T-helper 1 cell treated with Interleukin-12 subunit alpha and Interleukin-12 subunit beta and Interleukin-4 antibody, amounts not matched to agents 30 μg/mL and 1 μg/mL, for 36 hours (primary cell): ENCODE measurements around the gene BMPR1B.

Experiments
- H3K27ac Mint-ChIP-seq: one replicate; pipeline ENCODE4 v1.8.0; 2021; ENCODE audit warnings: mild to moderate bottlenecking, mixed read lengths
- H3K27me3 Mint-ChIP-seq: one replicate; pipeline ENCODE4 v1.8.0; 2021; ENCODE audit warnings: low read depth, mixed read lengths
- H3K36me3 Mint-ChIP-seq: one replicate; pipeline ENCODE4 v1.8.0; 2021; ENCODE audit warnings: low read depth, mixed read lengths
- H3K4me1 Mint-ChIP-seq: one replicate; pipeline ENCODE4 v1.8.0; 2021; ENCODE audit warnings: low read depth, mixed read lengths
- H3K4me3 Mint-ChIP-seq: one replicate; pipeline ENCODE4 v1.8.0; 2021; ENCODE audit warnings: mild to moderate bottlenecking, moderate library complexity, mixed read lengths
- H3K9me3 Mint-ChIP-seq: one replicate; pipeline ENCODE4 v1.8.0; 2021; ENCODE audit warnings: mixed read lengths

Gene BMPR1B

GRCh38 chr4:94743838-94744237 is 13.9 kb upstream of the BMPR1B start:
- H3K27ac Mint-ChIP-seq: no peak overlapping the region
- peaks cover 3% of the 10 kb centered on the region for H3K9me3 Mint-ChIP-seq
- H3K27me3 Mint-ChIP-seq: peaks cover 4% of the 10 kb centered on the region
- no peak overlapping the region for H3K4me3 Mint-ChIP-seq
- H3K4me1 Mint-ChIP-seq: no peaks in the 10 kb centered on the region
- no peaks in the 10 kb centered on the region for H3K36me3 Mint-ChIP-seq

GRCh38 chr4:94744850-94745249 is 12.9 kb upstream of the BMPR1B start:
- Mint-ChIP-seq H3K4me1 (no peaks in the 10 kb centered on the region), H3K4me3 (no peak overlapping the region), H3K9me3 (peaks cover 3% of the 10 kb centered on the region)

GRCh38 chr4:94746746-94747145 is 11.0 kb upstream of the BMPR1B start:
- Mint-ChIP-seq H3K4me3 (no peak overlapping the region), H3K36me3 (no peaks in the 10 kb centered on the region)

More at GRCh38 chr4:94744850-94745249, 12.9 kb upstream of the BMPR1B start:
- Mint-ChIP-seq H3K27me3 (peaks cover 7% of the 10 kb centered on the region), H3K27ac (no peak overlapping the region), H3K36me3 (no peaks in the 10 kb centered on the region)

GRCh38 chr4:94758141-94758699 is 465 bp downstream of the BMPR1B start:
- H3K27me3 Mint-ChIP-seq: peaks cover 72% of the 10 kb centered on the region
- peak overlapping the region; percentile 63 for H3K4me3 Mint-ChIP-seq
- H3K9me3 Mint-ChIP-seq: no peaks in the 10 kb centered on the region
- no peaks in the 10 kb centered on the region for H3K36me3 Mint-ChIP-seq
- H3K27ac Mint-ChIP-seq: no peak overlapping the region
- H3K4me1 Mint-ChIP-seq: peaks cover 8% of the 10 kb centered on the region

More at GRCh38 chr4:94746746-94747145, 11.0 kb upstream of the BMPR1B start:
- H3K9me3 Mint-ChIP-seq: no peaks in the 10 kb centered on the region
- H3K27ac Mint-ChIP-seq: no peak overlapping the region
- H3K27me3 Mint-ChIP-seq: peaks cover 8% of the 10 kb centered on the region
- H3K4me1 Mint-ChIP-seq: no peaks in the 10 kb centered on the region

GRCh38 chr4:94758700-94759399 is 1.1 kb downstream of the BMPR1B start:
- Mint-ChIP-seq H3K4me1 (peaks cover 8% of the 10 kb centered on the region), H3K27ac (no peak overlapping the region), H3K27me3 (peaks cover 68% of the 10 kb centered on the region), H3K9me3 (no peaks in the 10 kb centered on the region), H3K4me3 (peak overlapping the region; percentile 63), H3K36me3 (no peaks in the 10 kb centered on the region)

- Mint-ChIP-seq H3K27ac (no peak overlapping the region), H3K4me3 (no peak overlapping the region), H3K36me3 (no peaks in the 10 kb centered on the region), H3K9me3 (no peaks in the 10 kb centered on the region), H3K27me3 (peaks cover 62% of the 10 kb centered on the region), H3K4me1 (peaks cover 8% of the 10 kb centered on the region)
Measured at GRCh38 chr4:94759767-94760211, 2.0 kb downstream of the BMPR1B start.

GRCh38 chr4:94762326-94762725 is 4.6 kb downstream of the BMPR1B start:
- no peaks in the 10 kb centered on the region for H3K36me3 Mint-ChIP-seq
- no peak overlapping the region for H3K27ac Mint-ChIP-seq
- H3K4me3 Mint-ChIP-seq: no peak overlapping the region
- H3K27me3 Mint-ChIP-seq: peaks cover 37% of the 10 kb centered on the region
- H3K4me1 Mint-ChIP-seq: peaks cover 5% of the 10 kb centered on the region
- H3K9me3 Mint-ChIP-seq: no peaks in the 10 kb centered on the region

- no peak overlapping the region for H3K27ac Mint-ChIP-seq
- H3K9me3 Mint-ChIP-seq: no peaks in the 10 kb centered on the region
- H3K36me3 Mint-ChIP-seq: no peaks in the 10 kb centered on the region
- peaks cover 5% of the 10 kb centered on the region for H3K4me1 Mint-ChIP-seq
- H3K27me3 Mint-ChIP-seq: peaks cover 35% of the 10 kb centered on the region
- H3K4me3 Mint-ChIP-seq: no peak overlapping the region
Measured at GRCh38 chr4:94763005-94763404, 5.2 kb downstream of the BMPR1B start.

GRCh38 chr4:94763500-94763899 is 5.7 kb downstream of the BMPR1B start:
- no peaks in the 10 kb centered on the region for H3K36me3 Mint-ChIP-seq
- peaks cover 37% of the 10 kb centered on the region for H3K27me3 Mint-ChIP-seq
- H3K27ac Mint-ChIP-seq: no peak overlapping the region
- H3K4me1 Mint-ChIP-seq: peaks cover 5% of the 10 kb centered on the region
- H3K4me3 Mint-ChIP-seq: no peak overlapping the region
- H3K9me3 Mint-ChIP-seq: no peaks in the 10 kb centered on the region

GRCh38 chr4:94764069-94764468 is 6.3 kb downstream of the BMPR1B start:
- no peaks in the 10 kb centered on the region for H3K36me3 Mint-ChIP-seq
- H3K4me3 Mint-ChIP-seq: no peak overlapping the region
- H3K9me3 Mint-ChIP-seq: no peaks in the 10 kb centered on the region
- H3K4me1 Mint-ChIP-seq: no peaks in the 10 kb centered on the region
- H3K27me3 Mint-ChIP-seq: peaks cover 32% of the 10 kb centered on the region
- no peak overlapping the region for H3K27ac Mint-ChIP-seq

GRCh38 chr4:94765174-94765573 is 7.4 kb downstream of the BMPR1B start:
- Mint-ChIP-seq H3K4me3 (no peak overlapping the region), H3K27me3 (peaks cover 25% of the 10 kb centered on the region), H3K4me1 (no peaks in the 10 kb centered on the region), H3K27ac (no peak overlapping the region), H3K36me3 (no peaks in the 10 kb centered on the region), H3K9me3 (no peaks in the 10 kb centered on the region)

GRCh38 chr4:94765648-94766047 is 7.9 kb downstream of the BMPR1B start:
- Mint-ChIP-seq H3K4me1 (no peaks in the 10 kb centered on the region), H3K27ac (no peak overlapping the region), H3K36me3 (no peaks in the 10 kb centered on the region), H3K27me3 (peaks cover 22% of the 10 kb centered on the region), H3K4me3 (no peak overlapping the region), H3K9me3 (no peaks in the 10 kb centered on the region)

GRCh38 chr4:94766856-94767255 is 9.1 kb downstream of the BMPR1B start:
- no peaks in the 10 kb centered on the region for H3K9me3 Mint-ChIP-seq
- no peak overlapping the region for H3K27ac Mint-ChIP-seq
- H3K27me3 Mint-ChIP-seq: peaks cover 16% of the 10 kb centered on the region
- no peak overlapping the region for H3K4me3 Mint-ChIP-seq
- H3K4me1 Mint-ChIP-seq: no peaks in the 10 kb centered on the region
- H3K36me3 Mint-ChIP-seq: no peaks in the 10 kb centered on the region

- H3K9me3 Mint-ChIP-seq: no peaks in the 10 kb centered on the region
- peaks cover 13% of the 10 kb centered on the region for H3K27me3 Mint-ChIP-seq
- H3K27ac Mint-ChIP-seq: no peak overlapping the region
- H3K4me3 Mint-ChIP-seq: no peak overlapping the region
- H3K36me3 Mint-ChIP-seq: no peaks in the 10 kb centered on the region
- no peaks in the 10 kb centered on the region for H3K4me1 Mint-ChIP-seq
Measured at GRCh38 chr4:94767446-94767845, 9.7 kb downstream of the BMPR1B start.

- Mint-ChIP-seq H3K4me1 (no peaks in the 10 kb centered on the region), H3K27me3 (no peaks in the 10 kb centered on the region), H3K4me3 (no peak overlapping the region), H3K27ac (no peak overlapping the region), H3K36me3 (no peaks in the 10 kb centered on the region), H3K9me3 (no peaks in the 10 kb centered on the region)
Measured at GRCh38 chr4:94782707-94783106, 25.0 kb downstream of the BMPR1B start.
